Activated effector memory CD4-positive, alpha-beta T cell treated with Interleukin-2 at 50 U/mL for 16 hours (primary cell): ENCODE results near the gene ARMC9.

Experiments used
- DNase-seq: peaks from one replicate; pipeline ENCODE4 v3.0.0-alpha.2; 2020

The ARMC9 gene

DNA sequence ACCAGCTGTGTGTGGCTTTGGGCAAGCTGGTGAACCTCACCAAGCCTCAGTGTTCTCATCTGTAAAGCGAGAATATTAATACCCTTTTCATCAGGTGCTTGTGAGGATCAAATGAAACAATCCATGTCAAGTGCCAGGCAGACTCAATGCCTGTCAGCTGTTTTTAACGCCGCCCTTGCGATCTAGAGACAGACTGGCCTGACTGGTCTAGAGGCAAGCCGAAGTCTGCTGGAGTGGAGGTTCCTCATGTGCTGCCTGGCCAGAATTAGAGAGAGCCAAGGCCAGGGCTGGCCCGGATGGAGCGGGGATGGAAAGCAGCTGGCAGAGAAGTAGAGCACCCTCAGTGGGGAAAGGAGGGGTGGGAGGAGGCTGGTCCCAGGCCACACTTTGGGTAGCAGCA, 122.6 kb downstream of the ARMC9 start:
- no peak for DNase-seq

DNA sequence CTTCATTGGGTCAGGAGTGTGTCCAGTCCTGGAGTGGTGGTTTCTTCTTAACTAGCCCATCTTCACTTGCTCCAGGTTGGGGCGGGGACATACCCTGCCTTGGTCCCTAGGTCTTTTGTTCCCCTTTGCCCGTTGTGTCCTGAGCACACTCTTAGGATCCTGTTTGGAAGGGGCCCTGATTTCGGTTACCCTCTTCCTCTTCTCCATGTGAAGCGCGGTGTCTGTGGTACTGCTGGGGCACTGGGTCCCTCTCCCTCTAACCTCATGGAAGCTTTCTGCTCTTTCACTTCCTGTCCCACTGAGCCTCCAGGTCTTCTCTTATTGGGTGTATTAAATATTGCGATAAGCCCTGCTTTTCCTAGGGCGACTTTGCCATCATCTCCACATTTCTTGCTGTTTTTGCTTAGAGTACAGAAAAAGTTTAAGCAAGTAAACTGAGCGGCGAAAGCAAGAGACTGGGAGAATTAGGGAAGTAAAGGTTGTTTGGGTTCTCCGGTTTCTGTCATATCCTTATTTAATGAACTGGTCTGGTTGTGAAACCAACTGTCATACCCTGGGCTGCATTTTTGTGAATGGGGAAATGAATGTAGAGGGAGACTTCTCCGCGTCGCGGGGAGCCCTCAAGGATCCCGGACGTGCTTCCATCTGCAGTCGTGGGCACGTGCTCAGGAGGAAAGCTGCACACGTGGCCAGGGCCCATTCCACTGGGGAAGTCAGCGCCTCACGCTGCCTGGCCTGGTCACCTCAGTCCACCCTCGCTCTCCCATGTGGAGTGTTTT, 123.3 kb downstream of the ARMC9 start:
- no peak for DNase-seq

DNA sequence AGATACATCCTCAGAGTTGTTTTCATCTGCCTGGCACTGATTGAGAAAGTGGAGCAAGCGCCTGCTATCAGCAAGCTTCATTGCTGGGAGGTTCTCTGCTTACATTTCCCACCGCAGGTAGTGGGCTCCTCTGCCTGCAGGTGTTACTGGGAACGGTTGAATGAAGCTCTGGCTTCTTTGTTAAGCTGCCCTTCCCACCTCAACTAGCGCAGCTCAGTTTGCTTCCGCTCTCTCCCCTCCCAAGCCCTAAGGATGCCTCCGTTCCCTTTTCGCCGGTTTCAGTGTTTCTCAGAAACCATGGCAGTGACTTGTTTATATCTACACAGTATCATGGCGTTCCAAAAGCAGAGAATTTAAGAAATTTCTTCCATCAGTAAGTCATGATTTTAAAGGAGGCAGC, 124.9 kb downstream of the ARMC9 start:
- no peak for DNase-seq

DNA sequence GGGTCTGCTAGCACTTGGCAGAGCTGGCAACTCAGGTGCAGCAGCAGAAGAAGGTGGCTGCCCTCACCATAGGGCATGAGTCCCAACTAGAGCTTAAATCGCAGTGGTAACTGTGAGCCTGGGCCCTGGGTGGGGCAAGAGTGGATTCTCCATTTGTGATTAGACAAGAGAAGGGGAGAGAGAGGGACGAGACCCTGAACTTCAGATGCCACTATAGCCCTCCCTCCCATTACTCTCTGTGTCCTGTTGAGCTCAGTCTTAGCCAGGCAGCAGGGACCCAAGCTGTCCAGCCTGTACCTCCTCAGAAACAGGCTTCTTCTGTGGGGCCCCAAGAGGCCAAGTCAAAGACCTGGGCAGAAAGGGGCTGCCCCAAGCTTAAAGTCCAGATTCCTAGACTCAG, 127.4 kb downstream of the ARMC9 start:
- no peak for DNase-seq

DNA sequence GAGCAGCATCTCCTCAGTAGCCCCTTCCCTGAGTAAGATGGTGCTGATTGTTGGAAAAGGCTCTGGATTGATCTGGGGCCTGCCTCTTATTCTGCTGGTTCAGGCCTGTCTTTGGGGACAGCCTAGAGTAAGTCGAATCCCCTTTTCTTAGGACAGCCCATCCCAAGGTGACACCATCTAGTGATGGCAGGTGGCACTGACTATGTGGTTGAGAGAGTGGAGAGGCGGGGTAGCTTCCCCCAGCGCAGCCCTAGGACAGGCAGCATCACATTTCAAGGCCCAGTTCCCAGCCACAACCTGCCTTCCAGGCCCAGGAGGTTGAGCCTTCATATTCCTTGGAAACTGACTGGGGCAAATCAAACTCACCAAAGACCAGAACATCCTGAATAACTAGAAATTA, 128.0 kb downstream of the ARMC9 start:
- DNase-seq: no peak

DNA sequence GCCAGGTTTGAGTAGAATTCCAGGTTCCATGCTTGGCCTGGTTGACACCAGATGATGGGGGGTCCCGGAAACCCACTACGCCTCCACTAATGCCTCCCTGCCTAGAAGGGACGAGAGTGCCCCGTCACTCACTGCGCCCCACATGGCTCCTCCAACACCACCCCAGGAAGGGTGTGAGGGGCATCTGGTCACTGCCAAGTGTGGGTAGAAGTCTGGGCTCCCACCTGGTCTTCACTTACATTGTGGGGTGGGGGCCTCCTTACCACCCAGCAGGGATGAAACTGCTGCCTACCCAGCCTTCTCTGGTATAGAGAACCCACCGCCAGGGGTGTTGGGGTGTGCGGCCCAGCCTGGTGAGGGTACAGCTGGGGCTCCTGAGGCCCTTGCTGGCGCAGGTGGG, 131.9 kb downstream of the ARMC9 start:
- DNase-seq: no peak

DNA sequence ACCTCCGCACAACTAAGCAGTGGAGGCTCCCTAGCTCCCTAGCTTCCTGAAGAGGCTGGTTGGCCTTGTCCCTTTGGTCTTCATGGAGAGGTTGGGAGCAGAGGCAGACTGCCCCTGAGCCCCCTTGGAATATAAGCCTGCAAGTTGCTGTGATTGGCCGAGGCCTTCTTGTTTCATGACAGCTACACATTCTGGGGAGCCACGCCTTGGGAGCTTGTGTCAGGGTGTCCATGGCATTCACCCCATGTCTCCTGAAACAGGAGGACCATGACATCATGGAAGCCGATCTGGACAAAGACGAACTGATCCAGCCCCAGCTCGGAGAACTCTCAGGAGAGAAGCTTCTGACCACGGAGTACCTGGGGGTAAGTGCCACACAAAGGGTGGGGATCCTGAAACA, 133.1 kb downstream of the ARMC9 start:
- DNase-seq: no peak

DNA sequence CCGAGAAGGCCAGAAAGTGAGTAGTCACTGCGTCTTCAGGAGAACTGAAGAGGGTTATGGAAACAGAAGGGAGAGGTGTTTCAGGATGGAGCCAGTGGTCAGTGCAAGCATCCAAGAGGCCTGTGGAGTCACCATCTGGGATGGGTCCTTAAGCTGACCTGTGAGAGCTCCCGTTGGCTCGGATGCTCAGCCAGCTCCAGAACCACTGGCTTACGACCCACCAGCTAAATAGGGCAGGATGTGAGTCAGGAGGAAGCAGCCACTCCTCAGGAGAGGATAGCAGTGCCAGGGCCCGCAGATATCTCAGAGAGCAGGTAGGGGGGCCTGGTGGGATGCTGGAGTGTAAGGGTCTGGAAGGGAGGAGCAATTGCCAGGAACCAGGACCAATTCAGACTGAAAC, 134.0 kb downstream of the ARMC9 start:
- DNase-seq: no peak

DNA sequence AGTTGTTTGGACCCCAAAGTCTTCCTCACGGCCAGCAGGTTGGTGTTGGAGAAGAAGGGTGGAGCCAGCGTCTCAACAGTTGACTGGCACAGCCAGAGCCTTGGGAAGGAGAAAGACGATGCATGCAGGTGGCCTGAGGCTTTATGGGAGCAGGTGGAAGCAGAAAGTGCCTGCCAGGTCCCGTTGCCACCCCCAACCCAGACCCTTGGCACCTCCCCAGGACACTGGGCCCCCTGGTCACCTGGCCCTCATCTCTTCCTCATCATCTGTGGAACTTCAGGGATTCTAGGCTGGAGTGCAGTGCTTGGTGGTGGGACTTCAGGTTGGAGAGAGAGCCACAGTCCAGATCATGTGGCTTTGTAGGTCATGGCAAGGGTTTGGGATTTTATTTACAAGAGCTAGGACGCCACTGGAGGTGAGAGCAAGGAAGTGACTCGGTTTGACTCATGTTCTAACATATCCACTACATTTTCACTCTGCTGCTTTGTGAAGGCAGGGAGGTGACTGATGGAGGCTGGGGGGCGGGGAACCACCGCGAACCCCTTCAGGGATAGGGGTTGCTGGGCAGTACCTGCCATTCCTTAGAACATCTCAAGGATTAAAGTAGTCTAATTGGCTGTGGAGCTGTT, 134.6 kb downstream of the ARMC9 start:
- DNase-seq: no peak

DNA sequence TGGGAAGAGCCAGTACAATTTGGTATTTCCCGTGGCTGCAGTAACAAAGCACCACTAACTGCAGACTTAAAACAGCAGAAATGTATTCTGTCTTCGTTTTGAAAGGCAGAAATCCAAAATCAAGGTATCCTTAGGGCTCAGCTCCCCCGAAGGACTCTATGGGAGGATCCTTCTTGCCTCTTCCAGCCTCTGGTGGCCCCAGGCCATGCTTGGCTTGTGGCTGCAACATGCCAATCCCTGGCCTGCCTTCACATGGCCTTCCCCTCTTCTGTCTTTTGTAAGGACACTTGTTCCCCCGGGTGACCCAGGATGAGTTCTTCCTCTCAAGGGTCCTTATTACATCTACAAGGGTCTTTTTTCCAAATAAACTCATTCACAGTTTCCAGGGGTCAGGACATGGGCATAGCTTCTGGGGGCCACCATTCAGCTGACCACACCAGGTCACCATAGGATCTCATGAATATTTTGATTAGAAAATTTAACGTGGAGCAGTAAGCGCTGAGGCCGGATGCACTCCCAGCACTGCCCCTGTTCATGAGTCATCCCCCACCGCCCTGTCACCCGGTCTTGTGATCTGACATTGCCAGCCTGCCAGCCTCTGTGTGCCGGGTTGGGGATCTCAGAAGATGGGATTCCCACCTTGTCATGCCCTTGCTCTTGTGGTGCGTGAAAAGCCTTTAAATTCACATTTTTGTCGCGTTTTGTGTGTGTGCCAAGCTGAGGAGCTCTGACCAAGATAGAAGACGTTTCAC, 135.9 kb downstream of the ARMC9 start:
- DNase-seq: no peak

DNA sequence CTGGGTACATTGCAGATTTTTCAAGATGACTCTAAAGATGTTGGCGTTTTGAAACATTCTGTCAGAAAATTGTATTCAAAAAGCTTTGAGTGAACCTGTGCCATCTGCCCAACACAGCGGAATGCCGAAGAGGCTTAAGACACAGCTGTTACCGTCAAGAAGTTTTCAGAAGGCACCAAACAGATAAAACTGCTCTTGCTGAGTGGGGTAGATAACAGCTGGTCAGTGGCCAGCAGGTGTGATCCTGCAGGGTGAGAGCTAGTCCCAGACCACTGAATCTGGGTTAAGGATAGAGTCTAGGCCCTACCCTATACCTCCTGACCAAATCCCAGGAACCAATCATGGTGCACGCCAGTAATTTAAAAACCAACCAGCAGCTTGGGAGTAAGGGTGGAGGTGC, 136.6 kb downstream of the ARMC9 start:
- no peak for DNase-seq

DNA sequence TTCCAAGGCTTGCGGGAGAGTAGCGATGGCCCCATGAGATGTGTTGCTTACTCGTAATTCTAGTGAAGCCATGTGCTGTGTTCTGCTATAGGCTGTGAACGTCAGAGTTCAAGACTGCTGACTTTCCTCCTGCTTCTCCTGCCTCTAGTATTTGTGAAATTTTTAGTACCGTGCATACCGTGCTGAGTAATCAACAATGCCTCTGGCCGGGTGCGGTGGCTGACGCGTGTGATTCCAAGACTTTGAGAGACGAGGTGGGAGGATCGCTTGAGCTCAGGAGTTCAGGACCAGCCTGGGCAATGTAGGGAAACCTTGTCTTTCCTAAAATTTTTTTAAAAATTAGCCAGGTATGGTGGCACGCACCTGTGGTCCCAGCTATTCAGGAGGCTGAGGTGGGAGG, 137.2 kb downstream of the ARMC9 start:
- DNase-seq: no peak

DNA sequence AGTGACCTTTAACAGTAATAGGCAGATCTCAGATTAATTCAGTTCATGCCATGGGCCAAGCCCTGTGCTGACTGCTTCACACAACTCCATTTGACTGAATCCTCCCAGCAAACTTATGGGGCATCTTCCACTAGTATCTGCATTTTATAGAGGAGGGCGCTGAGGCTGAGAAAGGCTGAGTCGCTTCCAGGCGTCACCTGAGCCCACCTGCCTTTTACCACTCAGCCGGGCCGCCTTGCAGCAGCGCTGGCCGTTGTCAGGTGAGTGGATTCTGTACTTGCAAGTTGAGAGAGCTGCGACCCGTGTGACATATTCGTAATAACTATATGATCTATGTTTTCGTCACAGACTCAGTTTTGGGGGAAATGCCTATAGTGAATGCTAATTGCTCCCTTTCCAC, 137.8 kb downstream of the ARMC9 start:
- no peak for DNase-seq

DNA sequence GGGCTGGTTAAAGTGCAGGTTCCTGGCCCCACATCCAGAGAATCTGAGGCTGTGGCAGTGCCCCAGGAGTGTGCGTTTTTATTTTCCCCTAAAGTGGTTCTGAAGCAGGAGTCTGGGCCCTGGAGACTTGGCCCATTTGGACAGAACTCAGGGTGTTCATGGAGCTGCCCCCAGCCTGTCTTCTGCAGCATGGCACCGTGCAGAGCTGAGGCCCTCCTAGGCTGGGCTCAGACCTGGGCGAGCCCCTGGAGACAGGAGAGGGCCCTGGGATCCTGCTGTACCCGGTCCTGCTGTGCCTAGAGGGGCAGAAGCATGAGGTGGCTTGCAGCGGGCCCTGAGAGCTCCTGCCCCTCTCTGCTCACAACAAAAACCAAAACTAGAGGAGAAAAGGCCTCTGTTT, 138.3 kb downstream of the ARMC9 start:
- DNase-seq: no peak

DNA sequence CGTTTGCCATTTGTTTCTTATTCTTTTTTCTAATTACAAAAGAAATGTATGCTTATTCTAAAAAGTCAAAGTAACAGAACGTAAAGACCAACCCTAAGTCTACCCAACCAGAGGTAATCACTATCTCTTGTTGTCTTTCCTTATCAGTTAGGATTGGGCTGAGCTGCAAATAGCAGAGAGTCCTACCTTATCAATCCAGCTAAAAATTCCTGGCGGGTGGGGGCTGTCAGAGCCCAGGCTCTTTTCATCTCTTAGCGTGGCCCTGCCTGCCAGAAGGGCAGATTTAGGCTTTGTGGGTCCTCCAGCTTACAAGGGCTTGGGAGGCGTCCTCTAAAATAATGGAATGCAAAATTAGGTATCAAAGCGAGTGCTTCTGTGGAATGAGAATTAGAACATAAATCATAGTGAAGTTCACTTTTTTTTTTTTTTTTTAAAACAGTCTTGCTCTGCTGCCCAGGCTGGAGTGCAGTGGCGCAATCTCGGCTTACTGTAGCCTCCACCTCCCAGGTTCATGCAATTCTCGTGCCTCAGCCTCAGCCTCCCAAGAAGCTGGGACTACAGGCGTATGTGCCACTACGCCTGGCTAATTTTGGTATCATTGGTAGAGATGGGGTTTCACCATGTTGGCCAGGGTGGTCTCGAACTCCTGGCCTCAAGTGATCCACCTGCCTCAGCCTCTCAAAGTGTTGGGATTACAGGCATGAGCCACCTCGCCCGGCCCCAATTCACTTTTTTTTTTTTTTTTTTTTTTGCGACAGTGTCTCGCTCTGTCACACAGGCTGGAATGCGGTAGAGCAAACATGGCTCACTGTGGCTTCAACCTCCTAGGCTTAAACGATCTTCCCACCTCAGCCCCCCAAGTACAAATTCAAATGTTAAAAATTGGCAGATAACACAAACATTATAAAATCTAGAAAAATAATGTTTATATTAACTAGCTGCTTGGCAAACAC, 139.7 kb downstream of the ARMC9 start:
- no peak for DNase-seq

DNA sequence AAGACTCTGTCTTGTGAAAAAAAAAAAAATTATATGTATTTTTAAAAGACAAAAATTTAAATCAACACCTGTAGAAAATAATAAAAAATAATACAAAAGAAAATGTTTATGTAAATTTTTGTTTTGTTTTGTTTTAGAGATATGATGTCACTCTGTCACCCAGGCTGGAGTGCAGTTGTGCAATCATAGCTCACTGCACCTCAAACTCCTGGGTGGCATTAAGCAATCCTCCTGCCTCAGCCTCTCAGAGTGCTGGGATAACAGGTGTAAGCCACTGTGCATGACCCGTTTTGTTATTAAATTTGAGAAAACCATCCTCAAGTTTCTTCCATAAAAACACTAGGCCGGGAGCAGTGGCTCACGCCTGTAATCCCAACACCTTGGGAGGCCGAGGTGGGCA, 140.9 kb downstream of the ARMC9 start:
- DNase-seq: no peak

DNA sequence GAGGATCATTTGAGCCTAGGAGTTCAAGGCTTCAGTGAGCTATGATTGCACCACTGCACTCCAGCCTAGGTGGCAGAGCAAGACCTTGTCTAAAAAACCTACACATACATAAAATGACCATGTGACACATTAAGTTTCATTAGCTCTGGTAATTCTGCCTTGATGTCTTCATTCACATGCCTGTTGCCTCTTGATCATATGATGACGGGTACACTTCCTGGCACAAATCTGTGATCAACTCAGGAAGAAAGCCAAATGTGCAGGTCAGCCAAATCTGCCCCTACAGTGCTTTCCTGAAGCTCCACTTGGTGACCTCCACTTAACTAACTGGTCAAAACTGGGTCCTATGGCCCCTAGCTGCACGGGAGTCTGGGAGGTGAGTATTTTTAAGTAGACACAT, 142.7 kb downstream of the ARMC9 start:
- no peak for DNase-seq

DNA sequence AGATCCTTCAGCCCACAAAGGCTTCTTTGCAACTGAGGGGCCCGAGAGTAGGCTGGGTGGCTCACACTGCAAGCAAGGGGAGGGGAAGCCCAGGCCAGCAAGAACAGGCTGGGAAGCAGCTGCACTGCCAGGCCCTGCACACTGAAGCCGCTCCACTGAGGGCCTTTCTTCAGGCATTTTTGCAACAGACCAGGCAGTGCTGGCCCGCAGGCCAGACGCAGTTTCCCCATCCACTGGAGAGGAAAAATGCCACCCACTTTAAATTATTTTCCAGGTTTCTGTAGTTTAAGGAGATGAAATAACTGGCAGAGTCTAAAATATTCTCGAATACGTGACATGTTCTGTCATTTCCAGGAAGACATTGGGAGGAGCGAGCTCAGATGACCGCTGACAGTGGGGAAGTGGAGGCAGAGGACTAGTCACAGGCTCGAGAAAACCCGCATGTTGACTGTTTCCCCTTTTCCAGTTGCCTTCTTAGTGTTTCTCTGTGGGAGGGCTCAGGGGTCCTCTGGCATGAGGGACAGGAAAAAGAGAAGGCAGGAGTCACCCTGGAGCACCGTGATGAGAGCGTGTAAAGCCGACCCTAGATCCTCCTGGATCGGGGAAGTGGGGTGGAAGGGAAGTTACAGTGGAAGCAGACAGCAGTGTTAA, 143.8 kb downstream of the ARMC9 start:
- DNase-seq: no peak

DNA sequence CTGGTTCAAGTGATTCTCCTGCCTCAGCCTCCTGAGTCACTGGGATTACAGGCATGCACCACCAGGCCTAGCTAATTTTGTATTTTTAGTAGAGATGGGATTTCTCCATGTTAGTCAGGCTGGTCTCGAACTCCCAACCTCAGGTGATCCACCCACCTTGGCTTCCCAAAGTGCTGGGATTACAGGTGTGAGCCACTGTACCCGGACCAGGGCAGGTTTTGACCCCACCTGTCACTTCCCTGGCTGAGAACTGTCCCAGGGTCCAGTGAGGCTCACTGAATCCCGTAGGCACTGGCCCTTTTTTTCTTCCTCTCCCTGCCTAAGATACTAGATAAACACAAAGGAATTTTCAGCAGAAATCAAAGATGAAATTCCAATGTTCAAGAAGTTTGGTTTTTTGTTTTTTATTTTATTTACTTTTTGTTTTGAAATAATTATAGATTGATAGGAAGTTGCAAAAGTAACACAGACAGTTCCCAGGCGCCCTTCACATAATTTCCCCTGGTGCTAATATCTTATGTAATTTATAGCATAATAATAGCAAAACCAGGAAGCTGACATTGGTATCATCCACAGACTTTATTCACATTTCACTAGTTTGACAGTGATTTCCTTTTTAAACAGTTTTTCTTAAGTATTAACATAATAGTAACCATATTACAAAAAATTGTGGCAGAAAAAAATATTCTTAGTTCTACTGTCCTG, 144.7 kb downstream of the ARMC9 start:
- DNase-seq: no peak

DNA sequence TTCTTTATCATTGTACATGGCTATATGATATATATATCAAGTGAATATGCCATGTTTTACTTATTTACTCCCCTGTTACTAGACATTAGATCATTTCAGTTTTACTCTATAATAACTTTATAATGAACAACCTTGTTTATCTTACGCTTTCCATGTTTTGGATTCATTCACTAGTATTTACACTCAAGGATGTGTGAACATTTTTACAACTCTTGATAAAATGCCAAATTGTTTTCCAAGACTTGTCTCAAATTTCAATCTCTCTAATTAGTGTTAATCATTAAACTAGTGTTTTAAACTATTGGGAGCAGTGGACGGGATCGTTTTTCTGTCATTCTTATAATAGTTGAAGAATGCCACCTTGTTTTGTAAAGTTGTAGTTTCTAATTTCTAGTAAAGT, 145.6 kb downstream of the ARMC9 start:
- DNase-seq: no peak

DNA sequence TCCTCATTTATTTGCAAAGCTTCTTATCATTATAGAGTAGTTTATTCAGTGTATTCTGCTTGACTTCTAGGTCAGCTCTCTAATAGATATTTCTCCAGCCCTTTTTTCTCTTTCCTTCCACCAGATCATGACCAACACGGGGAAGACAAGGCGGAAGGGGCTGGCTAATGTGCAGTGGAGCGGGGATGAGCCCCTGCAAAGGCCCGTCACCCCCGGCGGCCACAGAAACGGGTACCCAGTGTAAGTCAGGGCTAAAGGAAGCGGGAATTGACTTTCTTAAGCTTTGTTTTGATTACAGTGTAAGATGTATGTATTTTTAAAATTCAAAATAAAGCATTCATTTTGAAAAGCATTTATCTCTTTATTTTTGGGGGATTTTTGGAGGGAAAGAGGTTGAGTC, 146.4 kb downstream of the ARMC9 start:
- DNase-seq: no peak

DNA sequence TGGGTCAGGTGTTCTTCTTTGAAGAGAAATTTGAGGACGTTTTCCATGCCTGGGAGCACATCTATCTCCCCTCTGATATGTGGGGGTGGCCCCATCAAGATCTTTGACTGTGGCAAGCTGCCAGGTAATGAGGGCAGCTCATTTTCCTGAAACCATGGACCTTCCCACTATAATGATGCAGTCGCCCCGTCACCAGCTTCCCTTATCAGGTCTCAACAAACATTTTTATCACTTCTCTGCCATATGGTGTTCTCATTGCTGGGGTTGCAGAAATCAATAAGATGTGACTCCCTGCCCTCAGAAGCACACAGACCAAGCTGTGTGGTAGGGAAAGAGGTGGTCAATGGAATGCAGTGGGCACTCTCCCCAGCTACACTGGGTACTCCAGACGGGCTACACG, 148.7 kb downstream of the ARMC9 start:
- no peak for DNase-seq
